ENCODE results near the gene KSR2.
A peak's percentile ranks its signal among the peaks of the same experiment; 100 is the strongest.

KSR2 gene

GRCh38 chr12:117468016-117468415, 500.8 kb downstream of the KSR2 start:
- Histone ChIP-seq H3K36me3 (ENCODE audit: control insufficient read depth in 2 of 2, insufficient read depth in 1 of 2, low read length in 2 of 2) (no peaks in the 10 kb centered on the region), H3K4me3 (ENCODE audit: low read depth, low read length) (no peak overlapping the region), H3K9me3 (ENCODE audit: control insufficient read depth, insufficient read depth, low read depth, low read length) (no peaks in the 10 kb centered on the region), H3K27ac (ENCODE audit: extremely low read depth, low read depth, low read length) (no peak overlapping the region), H3K4me1 (ENCODE audit: control insufficient read depth, insufficient read depth, low read length) (no peaks in the 10 kb centered on the region)
- TF ChIP-seq ZNF692 (tag by site-specific recombination; IDR thresholded peaks at IDR 0.05) (no peak), EGR2 (tag by site-specific recombination; IDR thresholded peaks at IDR 0.05; ENCODE audit: low read depth) (no peak), ZNF140 (tag by site-specific recombination; IDR thresholded peaks at IDR 0.05) (no peak), BCL11A (tag by site-specific recombination; IDR thresholded peaks at IDR 0.05; ENCODE audit: low read depth) (no peak), KLF9 (tag by site-specific recombination; IDR thresholded peaks at IDR 0.05; ENCODE audit: low read depth) (no peak), BCL6B (tag by site-specific recombination; IDR thresholded peaks at IDR 0.05) (no peak), ZNF610 (tag by site-specific recombination; IDR thresholded peaks at IDR 0.05; ENCODE audit: borderline replicate concordance) (no peak), ZNF501 (tag by site-specific recombination; IDR thresholded peaks at IDR 0.05) (no peak), ZNF157 (tag by site-specific recombination; IDR thresholded peaks at IDR 0.05) (no peak)
- ChIA-PET CTCF (interaction anchor here (0.6 to 1.6 kb wide), 3 partner anchors 9 to 255 kb away, joined by 3 to 4 read pairs (median 3); no protein-coding TSS in a partner anchor), POLR2A (no interaction called here)

GRCh38 chr12:117467588-117467987, 501.2 kb downstream of the KSR2 start:
- TF ChIP-seq ZNF521 (tag by site-specific recombination; IDR thresholded peaks at IDR 0.05) (no peak), ZFHX2 (tag by site-specific recombination; conservative IDR thresholded peaks at IDR 0.05) (no peak), ZNF529 (tag by site-specific recombination; IDR thresholded peaks at IDR 0.05; ENCODE audit: insufficient replicate concordance) (no peak), HOXD13 (CRISPR knock-in tag; IDR thresholded peaks at IDR 0.05; ENCODE audit: borderline replicate concordance) (no peak), GFI1B (tag by site-specific recombination; IDR thresholded peaks at IDR 0.05) (no peak), ZNF146 (tag by site-specific recombination; IDR thresholded peaks at IDR 0.05) (no peak)
- no peak overlapping the region for H3K4me3 ChIP-seq (ENCODE audit: low read depth, low read length)
- no peaks in the 10 kb centered on the region for H3K4me1 ChIP-seq (ENCODE audit: control insufficient read depth, insufficient read depth, low read length)
- no peaks in the 10 kb centered on the region for H3K9me3 ChIP-seq (ENCODE audit: control insufficient read depth, insufficient read depth, low read depth, low read length)
- H3K27ac ChIP-seq (ENCODE audit: extremely low read depth, low read depth, low read length), result no peak overlapping the region
- POLR2A ChIA-PET, result no interaction called here
- CTCF ChIA-PET, result interaction anchor here (0.6 to 1.5 kb wide), 2 partner anchors 9 to 101 kb away, joined by 3 to 4 read pairs; no protein-coding TSS in a partner anchor
- H3K36me3 ChIP-seq (ENCODE audit: control insufficient read depth in 2 of 2, insufficient read depth in 1 of 2, low read length in 2 of 2), result no peaks in the 10 kb centered on the region

GRCh38 chr12:117466677-117467362, 502.0 kb downstream of the KSR2 start:
- CTCF ChIA-PET, result interaction anchor here (0.6 to 1.5 kb wide), 2 partner anchors 25 to 100 kb away, joined by 3 read pairs; no protein-coding TSS in a partner anchor
- POLR2A ChIA-PET, result no interaction called here

More at GRCh38 chr12:117466677-117467362, 502.0 kb downstream of the KSR2 start:
- Histone ChIP-seq H3K4me1 (ENCODE audit: control insufficient read depth, insufficient read depth, low read length) (no peaks in the 10 kb centered on the region), H3K36me3 (ENCODE audit: control insufficient read depth in 2 of 2, insufficient read depth in 1 of 2, low read length in 2 of 2) (no peaks in the 10 kb centered on the region), H3K4me3 (ENCODE audit: low read depth, low read length) (no peak overlapping the region), H3K27ac (ENCODE audit: extremely low read depth, low read depth, low read length) (no peak overlapping the region), H3K9me3 (ENCODE audit: control insufficient read depth, insufficient read depth, low read depth, low read length) (no peaks in the 10 kb centered on the region)
- TF ChIP-seq ZNF280C (tag by site-specific recombination; IDR thresholded peaks at IDR 0.05), result no peak
- no peak for TF ChIP-seq ZNF223 (tag by site-specific recombination; IDR thresholded peaks at IDR 0.05)
- TF ChIP-seq ZFP37 (tag by site-specific recombination; IDR thresholded peaks at IDR 0.05), result no peak
- TF ChIP-seq ZNF544 (tag by site-specific recombination; IDR thresholded peaks at IDR 0.05), result no peak
- TF ChIP-seq ZEB2 (tag by site-specific recombination; IDR thresholded peaks at IDR 0.05), result no peak
- no peak for TF ChIP-seq YY2 (tag by site-specific recombination; IDR thresholded peaks at IDR 0.05)
- peak; percentile 36; the same call in 1 of the 2 replicates for TF ChIP-seq ATF2 (tag by site-specific recombination; IDR thresholded peaks at IDR 0.05; ENCODE audit: low read depth)
- TF ChIP-seq TCF7L2 (IDR thresholded peaks at IDR 0.05; ENCODE audit: borderline replicate concordance, low read depth, low read length), result no peak

All from HEK293 (cell line).